Umbilical cord (tissue), 2 donors: ENCODE results near the gene PTP4A1. TPM values are rescaled to one million over a fixed set of nuclear protein-coding genes. Genes with fewer than 3 reads are reported as not detected.
A peak's percentile ranks its signal among the peaks of the same experiment; 100 is the strongest.
"Not testable (repeated sequence)": the region's sequence is repeated elsewhere in the genome, so short reads cannot be mapped to it uniquely, and the experiment has no call there.

ENCODE experiments used
- DNase-seq: peaks from one replicate; pipeline ENCODE4 v3.0.0-alpha.2; 2015; ENCODE audit warnings: low spot score
- total RNA-seq: library from RNA; depleted of rRNA; stranded (reverse); fragments of >200 nt; gene quantifications from one replicate; pipeline ENCODE4 v1.2.3, GENCODE V29; 2014; ENCODE audit warnings: low replicate concordance; ENCODE audit not compliant: insufficient read depth

PTP4A1 gene
- total RNA-seq, 1 donor from 2014 or later = 40.4 TPM

DNA sequence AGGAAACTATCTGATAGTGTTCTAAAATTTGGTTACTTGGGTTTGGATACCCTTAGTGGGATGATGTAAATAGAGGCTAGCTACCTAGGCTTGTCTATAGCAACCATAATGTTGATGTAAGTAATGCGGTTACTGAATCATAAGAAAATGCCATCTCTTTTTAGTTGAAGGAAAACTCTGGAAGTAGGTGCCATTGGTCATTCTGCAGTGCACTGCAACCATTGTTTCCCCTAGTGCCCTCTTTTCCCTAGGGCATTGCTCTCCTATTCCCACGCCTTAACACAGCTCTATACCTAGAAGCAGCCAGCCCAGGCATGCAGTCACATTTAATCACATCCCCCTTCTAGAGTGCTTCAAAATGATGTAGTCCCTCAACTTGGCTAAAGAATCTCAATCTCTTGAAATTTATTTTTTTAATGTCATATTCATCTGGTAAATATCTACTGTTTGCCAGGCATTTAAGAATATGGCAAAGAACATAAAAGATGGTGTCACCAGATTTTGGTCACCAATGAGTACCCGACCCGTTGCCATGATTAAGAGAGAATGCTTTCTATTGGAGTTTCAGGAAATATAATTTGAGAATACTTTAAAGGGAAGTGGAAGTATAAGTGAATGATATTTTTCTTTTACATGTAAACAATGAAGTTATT is 10.4 kb downstream of the PTP4A1 start:
- no peak for DNase-seq

DNA sequence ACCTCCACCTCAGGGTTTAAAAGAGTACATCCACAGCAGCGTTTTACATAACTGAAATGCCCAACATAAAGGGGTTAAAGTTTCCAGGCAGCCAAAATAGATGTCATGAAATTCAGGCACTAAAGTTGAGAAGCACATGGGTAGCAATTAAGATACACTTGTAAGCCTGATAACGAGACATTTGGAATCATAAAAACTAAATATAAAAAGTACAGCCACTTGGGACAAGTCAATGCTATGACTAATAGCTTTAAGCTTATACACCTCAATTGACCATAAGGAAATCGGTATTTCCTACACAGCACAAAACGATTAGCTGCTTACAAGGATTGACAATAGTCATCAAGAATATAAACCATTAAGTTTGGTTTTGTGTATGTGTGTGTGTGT is 11.8 kb downstream of the PTP4A1 start:
- DNase-seq = no peak

DNA sequence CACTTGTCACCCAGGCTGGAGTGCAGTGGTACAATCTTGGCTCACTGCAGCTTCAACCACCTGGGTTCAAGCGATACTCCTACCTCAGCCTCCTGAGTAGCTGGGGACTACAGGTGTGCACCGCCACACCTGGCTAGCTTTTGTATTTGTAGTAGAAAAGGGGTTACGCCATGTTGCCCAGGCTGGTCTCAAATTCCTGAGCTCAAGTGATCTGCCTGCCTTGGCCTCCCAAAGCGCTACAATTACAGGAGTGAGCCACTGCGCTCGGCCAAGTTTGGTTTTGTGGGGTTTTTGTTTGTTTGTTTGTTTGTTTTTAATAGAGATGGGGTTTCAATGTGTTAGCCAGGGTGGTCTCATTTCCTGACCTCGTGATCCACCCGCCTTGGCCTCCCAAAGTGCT is 12.3 kb downstream of the PTP4A1 start:
- DNase-seq = no peak

DNA sequence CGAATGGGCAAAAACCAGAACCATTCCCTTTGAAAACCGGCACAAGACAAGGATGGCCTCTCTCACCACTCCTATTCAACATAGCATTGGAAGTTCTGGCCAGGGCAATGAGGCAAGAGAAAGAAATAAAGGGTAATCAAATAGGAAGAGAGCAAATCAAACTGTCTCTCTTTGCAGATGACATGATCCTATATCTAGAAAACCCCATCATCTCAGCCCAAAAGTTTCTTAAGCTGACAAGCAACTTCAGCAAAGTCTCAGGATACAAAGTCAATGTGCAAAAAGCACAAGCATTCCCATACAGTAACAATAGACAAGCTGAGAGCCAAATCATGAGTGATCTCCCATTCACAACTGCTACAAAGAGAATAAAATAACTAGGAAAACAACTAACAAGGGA is 13.4 kb downstream of the PTP4A1 start:
- not testable (repeated sequence) for DNase-seq

DNA sequence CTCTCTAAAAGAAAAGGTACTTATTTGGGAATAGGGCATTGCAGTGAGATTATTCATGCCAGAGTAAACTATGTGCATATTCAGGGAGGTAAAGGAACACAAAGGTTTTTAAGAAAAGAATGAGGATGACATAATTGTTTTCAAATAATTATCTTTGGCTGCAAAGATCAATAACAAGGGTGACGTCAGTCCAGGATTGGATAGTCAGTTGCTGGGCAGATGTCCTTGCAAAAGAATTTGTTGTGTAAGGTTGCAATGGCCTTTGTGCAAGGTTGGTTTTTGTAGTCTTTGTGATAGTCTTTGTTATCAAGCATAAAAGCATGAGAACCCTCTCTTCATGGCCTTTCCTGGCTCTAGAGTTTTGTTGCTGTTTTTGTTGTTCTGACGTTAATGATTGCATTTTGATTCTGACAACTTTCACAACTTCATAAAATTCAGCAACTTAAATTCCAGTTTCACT is 17.7 kb downstream of the PTP4A1 start:
- no peak for DNase-seq

DNA sequence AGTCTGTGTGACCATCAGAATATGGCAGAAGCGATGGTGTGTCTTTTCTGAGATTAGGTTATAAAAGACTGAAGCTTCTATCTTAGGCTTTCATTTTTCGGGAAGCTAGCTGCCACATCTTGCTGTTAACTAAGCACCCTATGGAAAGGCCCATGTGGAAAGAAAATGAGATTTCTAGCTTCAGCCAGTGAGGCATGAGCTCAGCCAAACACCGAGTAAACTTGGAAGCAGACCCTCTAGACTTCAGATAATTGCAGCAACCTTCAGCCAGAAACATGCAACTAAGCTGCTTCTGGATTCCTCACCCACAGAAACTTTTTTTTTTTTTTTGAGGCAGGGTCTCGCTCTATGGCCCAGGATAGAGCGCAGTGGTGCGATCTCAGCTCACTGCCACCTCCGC is 20.6 kb downstream of the PTP4A1 start:
- DNase-seq = no peak

DNA sequence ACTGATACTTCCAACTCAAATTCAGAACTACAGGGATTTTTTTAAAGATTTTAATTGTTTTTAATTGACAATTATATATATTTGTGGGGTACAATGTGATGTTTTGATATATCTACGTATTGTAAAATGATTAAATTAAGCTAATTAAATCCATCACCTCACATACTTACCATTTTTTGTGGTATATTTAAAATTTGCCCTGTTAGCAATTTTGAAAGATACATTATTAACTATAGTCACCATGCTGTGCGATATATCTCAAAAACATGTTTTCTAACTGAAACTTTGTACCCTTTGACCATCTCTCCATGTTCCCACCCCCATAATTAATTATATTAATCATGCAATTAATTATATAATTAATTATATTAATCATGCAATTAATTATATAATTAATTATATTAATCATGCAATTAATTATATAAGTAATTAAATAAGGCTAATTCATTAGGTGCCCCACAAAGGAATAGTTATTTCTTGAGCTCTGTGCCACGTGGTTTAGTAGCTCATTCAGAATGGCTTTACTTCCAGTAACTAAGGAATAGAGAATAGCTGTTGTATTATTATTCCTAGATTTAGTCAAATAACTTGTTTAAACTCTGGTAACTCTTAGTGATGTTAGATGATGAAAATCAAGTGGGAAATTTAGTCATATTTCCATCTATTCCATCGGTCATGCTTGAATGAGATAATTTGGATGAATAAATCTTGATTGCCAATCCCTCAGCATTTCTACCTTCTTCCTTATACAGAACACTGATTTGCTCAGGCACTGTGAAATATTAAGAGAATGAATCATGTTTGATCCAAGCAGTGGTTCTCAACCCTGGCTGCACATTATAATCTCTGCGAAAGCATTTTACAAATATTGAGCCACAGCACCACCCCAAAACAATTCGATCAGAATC is 25.1 kb downstream of the PTP4A1 start:
- no peak for DNase-seq

DNA sequence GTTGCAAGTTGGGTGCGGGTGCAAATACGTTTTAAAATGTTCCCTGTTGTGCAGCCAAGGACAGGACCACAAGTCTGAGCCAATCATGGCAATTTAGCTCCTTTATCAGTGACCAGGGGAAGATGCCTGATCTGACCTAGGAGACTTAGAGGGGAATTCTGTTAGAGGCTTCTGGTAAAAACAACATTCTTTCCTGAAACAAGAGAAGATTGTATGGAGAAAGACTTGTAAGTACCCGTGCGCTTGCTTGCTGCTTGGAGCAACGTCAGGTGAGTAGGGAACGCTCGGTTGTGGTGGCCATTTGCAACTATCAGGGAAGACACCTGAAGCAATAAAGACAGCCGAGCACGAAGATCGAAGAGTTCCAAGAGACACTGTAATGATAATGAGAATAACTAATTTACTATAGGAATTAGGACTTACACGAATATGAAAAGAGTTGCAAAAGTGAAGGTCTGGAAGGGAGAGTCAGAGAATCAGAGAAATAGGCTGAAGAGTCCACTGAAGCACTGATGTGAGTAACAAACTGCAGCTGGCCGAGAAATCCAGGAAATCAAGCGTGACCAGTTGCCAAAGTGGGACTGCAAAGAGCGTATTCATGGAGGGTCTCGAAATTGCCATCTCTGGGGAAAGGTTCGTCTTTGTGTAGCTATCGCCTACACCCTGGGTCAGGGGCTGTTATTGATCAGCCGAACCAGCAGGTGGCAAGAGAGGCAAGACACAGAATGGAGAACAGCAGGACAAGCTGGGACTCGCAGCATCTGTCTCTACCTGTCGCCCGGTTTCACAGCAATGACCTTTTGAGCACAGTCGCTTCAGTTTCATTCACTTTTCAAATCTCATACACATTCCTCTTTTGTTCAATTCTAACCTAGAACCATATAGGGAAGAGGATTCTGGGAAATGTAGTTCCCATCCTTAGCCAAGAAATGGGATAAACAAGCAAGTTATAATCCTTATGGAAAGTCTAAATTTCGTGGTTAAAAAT is 26.1 kb downstream of the PTP4A1 start:
- DNase-seq = peak; percentile 80

DNA sequence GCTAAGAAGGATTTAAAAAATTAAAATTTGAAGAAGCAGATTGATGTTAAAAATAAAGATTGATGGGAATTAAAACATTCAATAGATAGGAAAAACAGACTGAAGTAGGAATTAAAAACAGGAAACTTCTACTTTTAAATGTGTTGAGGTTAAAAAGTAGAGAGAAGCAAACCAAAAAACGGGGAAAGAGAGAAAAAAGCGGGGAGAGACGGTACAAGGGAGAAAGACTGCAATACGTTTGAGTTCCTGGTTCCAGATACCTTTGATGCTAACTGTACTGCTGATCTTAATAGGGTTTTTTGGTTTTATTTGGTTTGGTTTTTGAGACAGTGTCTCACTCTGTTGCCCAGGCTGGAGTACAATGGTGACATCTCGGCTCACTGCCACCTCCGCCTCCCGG is 27.0 kb downstream of the PTP4A1 start:
- no peak for DNase-seq

DNA sequence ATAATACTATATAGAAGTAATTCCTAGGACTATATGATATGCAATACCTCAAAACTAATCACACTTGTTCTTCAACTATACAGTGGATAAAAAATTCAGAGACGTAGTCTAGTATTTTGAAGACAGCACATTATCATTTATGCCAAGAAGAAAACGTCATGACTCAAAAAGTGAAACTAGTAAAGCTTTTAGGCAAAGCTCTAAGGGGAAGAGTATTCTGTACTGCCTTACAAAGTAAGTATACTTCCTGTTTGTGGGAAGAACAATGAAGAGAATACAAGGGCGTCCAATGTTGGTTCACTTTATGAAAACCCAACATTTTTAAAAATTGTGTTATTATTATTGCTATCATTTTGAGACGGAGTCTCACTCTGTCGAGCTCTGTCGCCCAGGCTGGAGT is 27.9 kb downstream of the PTP4A1 start:
- no peak for DNase-seq

DNA sequence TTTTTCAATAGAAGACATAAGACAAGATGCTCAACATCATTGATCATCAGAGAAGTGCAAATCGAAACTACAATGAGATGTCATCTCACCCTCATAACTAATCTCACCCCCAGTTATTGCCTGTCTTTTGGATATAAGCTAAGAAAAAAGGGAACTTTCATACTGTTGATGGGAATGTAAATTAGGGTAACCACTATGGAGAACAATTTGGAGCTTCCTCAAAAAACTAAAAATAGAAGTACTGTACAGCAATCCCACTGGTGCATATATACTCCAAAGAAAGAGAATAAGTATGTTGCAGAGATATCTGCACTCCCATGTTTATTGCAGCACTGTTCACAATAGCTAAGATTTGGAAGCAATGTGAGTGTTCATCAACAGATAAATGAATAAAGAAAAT is 37.0 kb downstream of the PTP4A1 start:
- DNase-seq = no peak

DNA sequence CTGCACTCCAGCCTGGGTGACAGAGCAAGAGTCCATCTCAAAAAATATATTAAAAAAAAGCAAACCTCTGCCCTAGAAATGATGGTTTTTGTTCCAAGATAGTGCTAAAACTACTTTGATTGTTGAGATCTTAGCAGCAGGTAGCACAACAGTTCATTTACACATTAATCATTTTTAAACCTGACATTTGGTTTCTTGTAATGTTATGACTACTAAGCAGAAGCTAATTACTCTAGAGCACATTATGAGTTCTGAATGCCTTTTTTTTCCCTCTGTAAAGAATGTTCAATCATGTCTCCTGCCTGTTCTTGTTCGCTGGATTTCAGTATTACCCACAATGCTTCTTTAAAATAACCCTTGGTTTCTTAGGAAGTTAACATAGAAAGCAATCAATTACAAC is 38.7 kb downstream of the PTP4A1 start:
- no peak for DNase-seq

DNA sequence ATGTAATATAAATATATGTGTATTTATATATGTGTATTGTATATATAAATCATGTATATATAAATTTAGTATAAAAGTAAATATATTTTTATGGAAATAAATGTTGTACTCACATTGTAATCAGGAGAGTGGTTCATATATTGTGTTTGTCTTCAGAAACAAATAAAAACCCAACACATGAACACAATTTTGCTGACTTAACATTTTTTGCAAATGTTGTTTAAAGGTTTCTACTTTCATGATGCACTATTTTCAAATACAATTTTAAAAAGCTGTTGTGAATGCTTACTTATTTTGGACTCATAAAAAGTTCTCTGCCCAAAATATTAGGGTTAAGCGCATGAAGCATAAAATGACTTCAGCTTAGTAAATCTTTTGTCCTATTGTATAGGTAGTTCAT is 39.3 kb downstream of the PTP4A1 start:
- no peak for DNase-seq

DNA sequence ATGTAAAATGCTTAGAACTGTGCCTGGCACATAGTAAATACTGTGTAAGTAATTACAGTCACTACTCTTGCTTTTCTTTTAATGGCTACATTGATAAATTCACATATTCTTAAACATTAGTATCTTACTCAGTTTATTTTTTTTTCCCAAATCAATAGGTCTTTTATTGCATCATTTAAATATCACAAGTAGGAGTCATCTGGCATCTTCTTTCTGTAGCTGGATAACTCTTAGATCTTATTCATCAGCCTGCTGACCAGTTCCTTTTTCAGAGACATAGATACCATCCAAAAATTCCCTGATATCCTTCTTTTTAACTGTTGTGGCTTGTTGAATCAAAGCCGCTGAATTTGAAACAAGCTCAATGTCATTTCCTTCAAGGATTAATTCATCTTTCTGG is 43.3 kb downstream of the PTP4A1 start:
- DNase-seq = no peak

Other genes with a start within 250 kb of the PTP4A1 start
- gene PHF3, start 63.3 kb downstream of the PTP4A1 start, total RNA-seq = 91.2 TPM